ENCODE results near the gene ARIH2. TPM values are rescaled to one million over a fixed set of nuclear protein-coding genes. Genes with fewer than 3 reads are reported as not detected.

Gene ARIH2
- total and polyA plus RNA-seq, 7 donors: 59.5 to 163 (median 110) TPM

GRCh38 chr3:49027634-49028033 lies 109.0 kb downstream of the ARIH2 start:
- Histone ChIP-seq H3K27me3 (ENCODE audit: insufficient read depth in 3 of 3, low read length in 2 of 3) (no peaks in the 10 kb centered on the region), H3K4me1 (peaks cover 48% of the 10 kb centered on the region), H3K36me3 (ENCODE audit: insufficient read depth in 1 of 2, low read depth in 1 of 2) (peaks cover 7 to 82% of the 10 kb centered on the region in 2 donors), H3K9me3 (no peaks in the 10 kb centered on the region), H3K27ac (peak overlapping the region; percentile 93), H3K4me3 (peak overlapping the region; percentile 89)
- WGBS, 3 donors: 85 to 94% (median 89%) methylated on average over 9 of the region's 9 CpGs
- no peak for ATAC-seq
- no peak for TF ChIP-seq CTCF (IDR thresholded peaks at IDR 0.05)
- no peak for DNase-seq
- intact Hi-C loops (cut with DNase I): no loop called here

GRCh38 chr3:49028298-49028672 lies 109.6 kb downstream of the ARIH2 start:
- DNase-seq (no peak), ATAC-seq (no peak)
- Histone ChIP-seq H3K27ac (peak overlapping the region; percentile 93), H3K27me3 (ENCODE audit: insufficient read depth in 3 of 3, low read length in 2 of 3) (no peaks in the 10 kb centered on the region), H3K4me3 (peak overlapping the region; percentile 89), H3K36me3 (ENCODE audit: insufficient read depth in 1 of 2, low read depth in 1 of 2) (peaks cover 7 to 83% of the 10 kb centered on the region in 2 donors), H3K9me3 (no peaks in the 10 kb centered on the region), H3K4me1 (peaks cover 42% of the 10 kb centered on the region)
- WGBS, 3 donors: 78 to 82% (median 79%) methylated on average over 4 of the region's 4 CpGs
- intact Hi-C loops (cut with DNase I): no loop called here
- TF ChIP-seq CTCF (IDR thresholded peaks at IDR 0.05): no peak

GRCh38 chr3:49028673-49029562 lies 110.3 kb downstream of the ARIH2 start, which contains the start of gene IMPDH2:
Gene IMPDH2 (minus strand): TSS chr3:49029398. CDS start chr3:49029350, 48 bp downstream.
- WGBS, 3 donors: 1 to 2% (median 1%) methylated on average over 55 of the region's 55 CpGs

GRCh38 chr3:49029563-49029884 lies 110.9 kb downstream of the ARIH2 start:
- Histone ChIP-seq H3K27me3 (ENCODE audit: insufficient read depth in 3 of 3, low read length in 2 of 3) (no peaks in the 10 kb centered on the region), H3K36me3 (ENCODE audit: insufficient read depth in 1 of 2, low read depth in 1 of 2) (peaks cover 7 to 83% of the 10 kb centered on the region in 2 donors), H3K4me3 (peak overlapping the region; percentile 89), H3K27ac (peak overlapping the region; percentile 93), H3K4me1 (peaks cover 31% of the 10 kb centered on the region), H3K9me3 (no peaks in the 10 kb centered on the region)
- DNase-seq (no peak), ATAC-seq (no peak)
- intact Hi-C loops (cut with DNase I): no loop called here
- TF ChIP-seq CTCF (IDR thresholded peaks at IDR 0.05): no peak
- 2 to 5% (median 3%) methylated on average over 7 of the region's 7 CpGs for WGBS, 3 donors

More at GRCh38 chr3:49028673-49029562, 110.3 kb downstream of the ARIH2 start, which contains the start of gene IMPDH2:
- no peak for TF ChIP-seq CTCF (IDR thresholded peaks at IDR 0.05)
- H3K27me3 ChIP-seq (ENCODE audit: insufficient read depth in 3 of 3, low read length in 2 of 3): no peaks in the 10 kb centered on the region
- peaks cover 7 to 83% of the 10 kb centered on the region in 2 donors for H3K36me3 ChIP-seq (ENCODE audit: insufficient read depth in 1 of 2, low read depth in 1 of 2)
- peak; percentile 93 to 98 for DNase-seq
- peak within 1 kb of the TSS; percentile 93 for H3K27ac ChIP-seq
- no peaks in the 10 kb centered on the region for H3K9me3 ChIP-seq
- intact Hi-C loops (cut with DNase I): no loop called here
- peak; percentile 91 to 96 (median 95) for ATAC-seq
- H3K4me3 ChIP-seq: peak within 1 kb of the TSS; percentile 89
- peaks cover 37% of the 10 kb centered on the region for H3K4me1 ChIP-seq
